Fibroblast of skin of abdomen (primary cell): ENCODE data around the gene RER1.
A peak's percentile ranks its signal among the peaks of the same experiment; 100 is the strongest.

Experiments used
- DNase-seq: peaks from one replicate; pipeline ENCODE4 v3.0.0-alpha.2; 2013

RER1 gene

DNA sequence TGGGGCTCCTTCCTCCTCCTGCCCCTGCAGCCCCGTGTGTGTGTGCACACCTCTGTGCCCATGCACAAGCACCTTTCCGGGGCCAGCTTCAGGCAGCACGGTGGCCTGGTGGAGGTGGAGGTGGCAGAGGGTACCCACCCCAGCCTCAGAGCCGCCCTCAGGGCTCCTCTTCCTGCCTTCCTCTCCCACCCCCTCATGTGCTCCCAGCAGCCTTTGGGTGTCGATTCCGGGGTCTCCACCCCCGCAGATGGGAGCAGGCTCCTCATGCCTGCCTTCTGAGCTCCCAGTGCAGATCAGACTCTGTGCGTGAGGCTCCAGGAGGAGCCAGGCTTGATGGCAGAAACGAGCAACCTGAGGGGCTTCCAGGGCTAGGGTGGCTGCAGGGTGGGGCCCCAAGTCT is 55.2 kb downstream of the RER1 start:
- DNase-seq = no peak

DNA sequence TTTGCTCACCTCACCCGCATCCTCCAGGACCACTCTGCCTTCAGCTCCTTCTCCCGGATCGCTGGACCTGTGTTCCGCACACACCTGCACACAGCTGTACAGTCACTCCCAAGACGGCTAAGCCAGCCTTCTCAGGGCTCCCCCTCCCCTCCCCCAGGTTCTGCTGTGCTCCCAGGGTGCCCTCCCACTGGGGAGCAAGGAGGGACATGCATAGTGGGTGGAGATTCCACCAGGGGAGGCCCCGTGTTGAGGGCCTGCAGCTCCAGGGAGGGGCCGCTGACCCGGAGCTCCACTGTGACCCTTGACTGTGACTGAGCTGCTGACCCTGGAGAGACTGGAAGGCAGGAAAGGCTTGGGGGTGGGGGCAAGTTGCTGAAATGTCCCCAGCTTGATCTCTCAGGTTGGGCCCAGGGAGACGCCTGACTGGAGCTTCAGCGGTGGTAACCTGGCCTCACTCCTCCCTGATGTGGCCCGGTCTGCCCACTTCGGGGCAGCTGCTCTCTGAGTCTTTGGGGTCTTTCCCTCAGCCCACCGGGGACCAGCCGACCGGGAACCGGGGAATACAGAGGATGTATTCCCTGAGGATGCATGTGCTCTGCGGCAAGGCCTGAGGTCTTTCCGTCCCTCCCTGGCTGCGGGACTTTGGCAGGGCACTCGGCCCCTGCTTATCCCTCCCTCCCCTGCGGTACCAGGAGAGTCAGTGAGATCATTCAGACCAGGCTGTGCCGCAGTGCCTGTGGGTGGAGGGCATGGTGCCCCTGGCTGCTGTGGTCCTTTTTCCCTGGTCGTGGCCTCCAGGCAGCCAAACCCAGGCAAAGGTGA is 55.8 kb downstream of the RER1 start:
- DNase-seq = no peak

DNA sequence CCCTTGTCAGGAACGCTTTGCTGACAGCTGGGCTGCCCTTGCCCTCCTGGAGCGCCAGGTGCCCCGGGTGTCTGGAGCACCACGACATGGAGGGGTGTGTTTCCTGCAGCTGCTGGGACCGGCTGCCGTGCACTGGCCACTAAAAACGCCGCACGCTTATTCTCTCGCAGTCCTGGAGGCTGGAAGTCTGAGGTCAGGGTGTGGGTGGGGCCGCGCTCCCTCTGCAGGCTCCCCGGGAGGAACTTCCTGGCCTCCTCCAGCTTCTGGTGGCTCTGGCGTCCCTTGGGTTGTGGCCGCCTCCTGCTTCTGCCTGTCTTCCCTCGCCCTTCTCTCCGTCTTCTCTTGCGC is 56.4 kb downstream of the RER1 start:
- no peak for DNase-seq

- no peak for DNase-seq
Measured at GRCh38 chr1:2449636-2450454, 58.2 kb downstream of the RER1 start.

GRCh38 chr1:2451741-2452140 is 60.1 kb downstream of the RER1 start:
- DNase-seq = peak; percentile 94

DNA sequence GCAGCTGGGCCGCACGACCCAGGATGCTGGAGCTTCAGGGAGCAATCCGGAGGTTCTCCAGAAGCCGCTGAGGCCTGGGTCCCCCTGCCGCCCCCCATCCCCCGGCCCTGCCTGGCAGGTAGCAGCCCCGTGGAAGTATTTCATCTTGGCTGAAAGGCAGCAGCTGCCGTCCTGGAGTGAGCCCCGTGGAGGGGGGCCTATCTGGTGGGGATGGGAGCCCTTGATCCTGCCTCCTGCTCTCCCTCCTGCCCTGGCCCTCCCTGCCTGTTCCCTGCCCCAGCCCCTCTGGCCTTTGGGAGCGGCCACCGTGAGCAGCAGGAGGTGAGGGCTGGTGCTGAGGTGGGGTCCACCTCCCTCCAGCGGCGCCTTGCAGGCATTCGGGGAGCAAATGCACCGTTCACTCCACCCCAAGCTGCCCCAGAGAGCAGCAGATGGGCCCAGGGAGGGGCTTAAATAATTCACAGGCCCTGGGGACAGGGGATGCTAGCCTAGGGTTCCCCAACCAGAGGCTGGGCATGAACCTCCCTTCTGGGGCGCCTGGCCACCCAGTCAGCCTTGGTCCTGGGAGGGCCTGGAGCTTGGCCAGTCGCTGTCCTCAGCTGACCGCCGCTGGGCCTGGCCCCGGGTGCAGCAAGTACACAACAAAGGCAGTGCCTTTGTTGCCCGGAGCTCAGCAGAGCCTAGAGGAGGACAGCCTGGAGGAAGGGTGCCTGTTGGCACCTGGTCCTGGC is 60.7 kb downstream of the RER1 start:
- DNase-seq = peak; percentile 30

- no peak for DNase-seq
Measured at GRCh38 chr1:2452932-2453315, 61.3 kb downstream of the RER1 start.

DNA sequence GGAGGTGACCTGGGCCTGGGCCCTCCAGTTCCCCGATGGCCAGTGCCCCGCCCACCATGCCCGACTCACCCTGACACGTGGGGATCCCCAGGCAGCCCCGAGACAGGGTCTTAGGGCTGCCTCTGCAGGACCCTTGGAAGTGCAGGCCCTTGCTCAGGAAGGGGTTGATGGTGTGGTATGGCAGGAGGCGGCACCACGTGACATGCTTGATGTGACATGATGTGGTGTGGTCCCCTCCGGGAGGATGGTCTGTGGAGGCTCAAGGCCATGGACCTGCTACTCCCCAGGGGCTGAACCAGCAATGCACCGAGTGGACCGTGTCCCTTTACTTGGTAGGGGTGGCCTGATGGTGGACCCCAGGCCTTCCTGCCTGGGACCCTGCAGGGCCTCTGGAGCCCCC is 62.6 kb downstream of the RER1 start:
- no peak for DNase-seq
